B cell (primary cell): ENCODE results near the gene LRIG3.

Source experiments
- CTCF ChIP-seq: fragments of 200-600 bp; IDR thresholded peaks from one replicate; pipeline ENCODE4 v1.8.0; 2022; ENCODE audit warnings: antibody characterized with exemption, mild to moderate bottlenecking
- EZH2 ChIP-seq: IDR thresholded peaks from 2 replicates; pipeline ENCODE4 v1.6.1; 2012; ENCODE audit warnings: borderline replicate concordance, low read depth, mild to moderate bottlenecking, moderate library complexity, low read length; ENCODE audit not compliant: insufficient read depth, poor library complexity, severe bottlenecking

- TF ChIP-seq CTCF = no peak
- no peak for TF ChIP-seq EZH2
These were observed 35.5 kb upstream of the LRIG3 start for GRCh38 chr12:58955849-58956248.
